Sigmoid colon (tissue), 4 donors: Measurements from ENCODE around the gene TP53BP1.

ENCODE experiments used
- EP300 ChIP-seq, 4 donors: sonication (generic); formaldehyde crosslinking; IDR thresholded peaks; one replicate each; pipeline ENCODE4 v1.6.1; 2017; ENCODE audit warnings: antibody characterized with exemption in 4 of 4
- POLR2A ChIP-seq, 2 donors: fragments of 450-650 bp; IDR thresholded peaks; one replicate each; pipeline ENCODE4 v1.6.1; 2016; ENCODE audit warnings: antibody characterized with exemption in 2 of 2, mild to moderate bottlenecking in 2 of 2, moderate library complexity in 2 of 2
- POLR2AphosphoS5 ChIP-seq, 4 donors: sonication (generic); formaldehyde crosslinking; IDR thresholded peaks; one replicate each; pipeline ENCODE4 v1.6.1; 2017; ENCODE audit warnings: antibody characterized with exemption in 4 of 4
- TF ChIP-seq, protein P1 (sequence below), 4 experiments: fragments of 450-650 bp in 3 of 4; fragments of 200-600 bp in 1 of 4; IDR thresholded peaks; one replicate each; pipeline ENCODE4 v1.5.1; 2016 to 2019; ENCODE audit warnings: antibody characterized with exemption in 4 of 4, mild to moderate bottlenecking in 3 of 4, moderate library complexity in 2 of 4

- TF ChIP-seq, protein P1, sequence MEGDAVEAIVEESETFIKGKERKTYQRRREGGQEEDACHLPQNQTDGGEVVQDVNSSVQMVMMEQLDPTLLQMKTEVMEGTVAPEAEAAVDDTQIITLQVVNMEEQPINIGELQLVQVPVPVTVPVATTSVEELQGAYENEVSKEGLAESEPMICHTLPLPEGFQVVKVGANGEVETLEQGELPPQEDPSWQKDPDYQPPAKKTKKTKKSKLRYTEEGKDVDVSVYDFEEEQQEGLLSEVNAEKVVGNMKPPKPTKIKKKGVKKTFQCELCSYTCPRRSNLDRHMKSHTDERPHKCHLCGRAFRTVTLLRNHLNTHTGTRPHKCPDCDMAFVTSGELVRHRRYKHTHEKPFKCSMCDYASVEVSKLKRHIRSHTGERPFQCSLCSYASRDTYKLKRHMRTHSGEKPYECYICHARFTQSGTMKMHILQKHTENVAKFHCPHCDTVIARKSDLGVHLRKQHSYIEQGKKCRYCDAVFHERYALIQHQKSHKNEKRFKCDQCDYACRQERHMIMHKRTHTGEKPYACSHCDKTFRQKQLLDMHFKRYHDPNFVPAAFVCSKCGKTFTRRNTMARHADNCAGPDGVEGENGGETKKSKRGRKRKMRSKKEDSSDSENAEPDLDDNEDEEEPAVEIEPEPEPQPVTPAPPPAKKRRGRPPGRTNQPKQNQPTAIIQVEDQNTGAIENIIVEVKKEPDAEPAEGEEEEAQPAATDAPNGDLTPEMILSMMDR (IDR thresholded peaks at IDR 0.05), result no peak
- TF ChIP-seq POLR2AphosphoS5 (IDR thresholded peaks at IDR 0.05), result no peak
- TF ChIP-seq POLR2A (IDR thresholded peaks at IDR 0.05), result no peak
- TF ChIP-seq EP300 (IDR thresholded peaks at IDR 0.05), result no peak
Observed at GRCh38 chr15:43519196-43519595, 26.2 kb upstream of the TP53BP1 start.
